Hepatocyte (in vitro differentiated cells): ENCODE measurements around the gene PLRG1. TPM values are rescaled to one million over a fixed set of nuclear protein-coding genes. Genes with fewer than 3 reads are reported as not detected.

Source experiments
- DNase-seq: peaks from one replicate; pipeline ENCODE4 v3.0.0-alpha.2; 2016; ENCODE audit warnings: low spot score
- H2AFZ ChIP-seq: fragments of 200-600 bp; sonication (generic); 2 replicates; pipeline ENCODE4 v1.6.0; 2016; ENCODE audit warnings: antibody characterized with exemption, mild to moderate bottlenecking
- H3K27ac ChIP-seq: fragments of 200-600 bp; sonication (generic); 2 replicates; pipeline ENCODE4 v1.5.1; 2016; ENCODE audit warnings: mild to moderate bottlenecking
- H3K27me3 ChIP-seq: fragments of 200-600 bp; sonication (generic); 2 replicates; pipeline ENCODE4 v1.6.1; 2016
- H3K36me3 ChIP-seq: fragments of 200-600 bp; sonication (generic); replicated peaks from 2 replicates; pipeline ENCODE4 v1.5.1; 2016; ENCODE audit warnings: low read depth; ENCODE audit not compliant: insufficient read depth
- H3K4me1 ChIP-seq: fragments of 200-600 bp; sonication (generic); 2 replicates; pipeline ENCODE4 v1.5.1; 2016; ENCODE audit warnings: mild to moderate bottlenecking, moderate library complexity; ENCODE audit not compliant: insufficient read depth
- H3K4me2 ChIP-seq: fragments of 200-600 bp; sonication (generic); 2 replicates; pipeline ENCODE4 v1.6.0; 2016
- H3K4me3 ChIP-seq: fragments of 200-600 bp; sonication (generic); 2 replicates; pipeline ENCODE4 v1.5.1; 2016; ENCODE audit warnings: mild to moderate bottlenecking
- H3K79me2 ChIP-seq: fragments of 200-600 bp; sonication (generic); 2 replicates; pipeline ENCODE4 v1.6.0; 2017; ENCODE audit warnings: mild to moderate bottlenecking
- H3K9me2 ChIP-seq: fragments of 200-600 bp; sonication (generic); replicated peaks from 2 replicates; pipeline ENCODE4 v1.6.0; 2017; ENCODE audit warnings: mild to moderate bottlenecking; ENCODE audit not compliant: insufficient read depth
- H3K9me3 ChIP-seq: fragments of 200-600 bp; sonication (generic); 2 replicates; pipeline ENCODE4 v1.5.1; 2016; ENCODE audit warnings: low read depth, mild to moderate bottlenecking
- H4K20me1 ChIP-seq: fragments of 200-600 bp; sonication (generic); 2 replicates; pipeline ENCODE4 v1.6.0; 2016; ENCODE audit warnings: mild to moderate bottlenecking; ENCODE audit not compliant: insufficient read depth, poor library complexity, severe bottlenecking
- CTCF ChIP-seq: fragments of 200-600 bp; sonication (generic); IDR thresholded peaks from 2 replicates; pipeline ENCODE4 v1.5.1; 2016; ENCODE audit warnings: antibody characterized with exemption, mild to moderate bottlenecking; ENCODE audit not compliant: poor library complexity
- EZH2 ChIP-seq: fragments of 200-600 bp; sonication (generic); IDR thresholded peaks from 2 replicates; pipeline ENCODE4 v1.6.1; 2016; ENCODE audit warnings: antibody characterized with exemption, mild to moderate bottlenecking, borderline replicate concordance
- EZH2phosphoT487 ChIP-seq: fragments of 200-600 bp; sonication (generic); IDR thresholded peaks from one replicate; pipeline ENCODE4 v1.6.1; 2018; ENCODE audit warnings: antibody characterized with exemption, mild to moderate bottlenecking, low read depth, moderate library complexity; ENCODE audit not compliant: unreplicated experiment, severe bottlenecking
- WGBS: methylation state at CpG from one replicate; pipeline ENCODE4 v1.1.6; 2016; ENCODE audit warnings: low lambda C conversion rate; ENCODE audit errors: missing lambda C conversion rate; 5-methylcytosine and 5-hydroxymethylcytosine counted together
- polyA plus RNA-seq: library from polyadenylated mRNA; unstranded; fragments of >200 nt; fragmentation: Nextera tagmentation; extraction: Ambion mirVana; gene quantifications from 2 replicates; pipeline ENCODE4 v1.2.1, GENCODE V29; 2016
- total RNA-seq: library from RNA; depleted of rRNA; stranded (reverse); fragments of >200 nt; gene quantifications from 2 replicates; pipeline ENCODE4 v1.2.3, GENCODE V29; 2014

The PLRG1 gene
- total and polyA plus RNA-seq, 2 experiments from 2014 or later: 54.4 to 63.9 TPM

GRCh38 chr4:154497889-154498288, 52.3 kb downstream of the PLRG1 start:
- Histone ChIP-seq H3K9me2 (no peaks in the 10 kb centered on the region), H3K36me3 (no peaks in the 10 kb centered on the region), H2AFZ (no peak overlapping the region), H3K4me3 (no peak overlapping the region), H3K79me2 (no peaks in the 10 kb centered on the region), H3K4me2 (no peak overlapping the region), H3K27me3 (peaks cover 74% of the 10 kb centered on the region), H3K4me1 (no peaks in the 10 kb centered on the region), H3K9me3 (no peaks in the 10 kb centered on the region), H3K27ac (no peak overlapping the region), H4K20me1 (no peaks in the 10 kb centered on the region)
- DNase-seq: no peak
- WGBS: 88% methylated on average over 5 of the region's 5 CpGs
- TF ChIP-seq CTCF (no peak), EZH2 (no peak), EZH2phosphoT487 (no peak)

- peaks cover 9% of the 10 kb centered on the region for H3K4me1 ChIP-seq
- TF ChIP-seq EZH2 (no peak), CTCF (no peak), EZH2phosphoT487 (no peak)
- 86% methylated on average over 2 of the region's 2 CpGs for WGBS
- H2AFZ ChIP-seq: no peak overlapping the region
- no peaks in the 10 kb centered on the region for H4K20me1 ChIP-seq
- no peaks in the 10 kb centered on the region for H3K36me3 ChIP-seq
- H3K79me2 ChIP-seq: no peaks in the 10 kb centered on the region
- no peak for DNase-seq
- no peaks in the 10 kb centered on the region for H3K9me3 ChIP-seq
- H3K9me2 ChIP-seq: no peaks in the 10 kb centered on the region
- no peak overlapping the region for H3K4me2 ChIP-seq
- no peak overlapping the region for H3K4me3 ChIP-seq
- H3K27me3 ChIP-seq: peaks cover 74% of the 10 kb centered on the region
- no peak overlapping the region for H3K27ac ChIP-seq
Measured at GRCh38 chr4:154495867-154496266, 54.3 kb downstream of the PLRG1 start.

- no peaks in the 10 kb centered on the region for H3K36me3 ChIP-seq
- TF ChIP-seq EZH2 (no peak), EZH2phosphoT487 (no peak), CTCF (no peak)
- peak overlapping the region; percentile 77 for H3K4me2 ChIP-seq
- H4K20me1 ChIP-seq: no peaks in the 10 kb centered on the region
- peak overlapping the region; percentile 35 for H3K4me3 ChIP-seq
- H3K4me1 ChIP-seq: peaks cover 16% of the 10 kb centered on the region
- H3K79me2 ChIP-seq: no peaks in the 10 kb centered on the region
- peak overlapping the region; percentile 63 for H2AFZ ChIP-seq
- no peak overlapping the region for H3K27ac ChIP-seq
- no peaks in the 10 kb centered on the region for H3K9me2 ChIP-seq
- no peak for DNase-seq
- peaks cover 89% of the 10 kb centered on the region for H3K27me3 ChIP-seq
- H3K9me3 ChIP-seq: no peaks in the 10 kb centered on the region
- 20% methylated on average over 16 of the region's 16 CpGs for WGBS
Measured at GRCh38 chr4:154492288-154492687, 57.9 kb downstream of the PLRG1 start.
